Activated naive CD4-positive, alpha-beta T cell treated with anti-CD3 and anti-CD28 coated beads for 36 hours (primary cell): ENCODE results near the gene WASF2. TPM values are rescaled to one million over a fixed set of nuclear protein-coding genes. Genes with fewer than 3 reads are reported as not detected.
A peak's percentile ranks its signal among the peaks of the same experiment; 100 is the strongest.
"Not testable (repeated sequence)": the region's sequence is repeated elsewhere in the genome, so short reads cannot be mapped to it uniquely, and the experiment has no call there.

ENCODE experiments used
- CTCF ChIA-PET: fragments of 350-600 bp; sonication (Branson Sonifier 250); formaldehyde crosslinking; loops from one replicate; lab custom pipeline; 2021; ENCODE audit warnings: antibody characterized with exemption; lab: Charles Lee
- DNase-seq: peaks from one replicate; pipeline ENCODE4 v3.0.0-alpha.2; 2020
- H3K27ac Mint-ChIP-seq: one replicate; pipeline ENCODE4 v1.8.0; 2021; ENCODE audit warnings: mild to moderate bottlenecking, mixed read lengths
- H3K27me3 Mint-ChIP-seq: one replicate; pipeline ENCODE4 v1.8.0; 2021; ENCODE audit warnings: low read depth, mixed read lengths
- H3K36me3 Mint-ChIP-seq: one replicate; pipeline ENCODE4 v1.8.0; 2021; ENCODE audit warnings: low read depth, mixed read lengths
- H3K4me1 Mint-ChIP-seq: one replicate; pipeline ENCODE4 v1.8.0; 2021; ENCODE audit warnings: low read depth, mixed read lengths
- H3K4me3 Mint-ChIP-seq: one replicate; pipeline ENCODE4 v1.8.0; 2021; ENCODE audit warnings: mild to moderate bottlenecking, moderate library complexity, mixed read lengths
- H3K9me3 Mint-ChIP-seq: one replicate; pipeline ENCODE4 v1.8.0; 2021; ENCODE audit warnings: mixed read lengths
- intact Hi-C: fragments of 100-400 bp; cut with micrococcal nuclease; formaldehyde crosslinking; loops from one replicate; pipeline ENCODE4 v1.15.1; 2023
- total RNA-seq, 2 experiments: library from RNA; stranded (reverse); gene quantifications; one replicate each; pipeline ENCODE4 v1.2.3, GENCODE V29; 2021

WASF2 gene
- 100 to 1,000 TPM; 105 to 106 TPM for total RNA-seq

GRCh38 chr1:27489973-27490741, at the start of gene WASF2:
WASF2 (minus strand) TSS chr1:27490167; CDS start chr1:27428890, 61,277 bp downstream.
- H3K9me3 Mint-ChIP-seq, result no peaks in the 10 kb centered on the region
- no peaks in the 10 kb centered on the region for H3K36me3 Mint-ChIP-seq
- H3K4me1 Mint-ChIP-seq, result peaks cover 30% of the 10 kb centered on the region
- H3K4me3 Mint-ChIP-seq, result peak within 1 kb of the TSS; percentile 89
- DNase-seq, result peak; percentile 98
- H3K27ac Mint-ChIP-seq, result peak within 1 kb of the TSS; percentile 99
- intact Hi-C loops, result loop anchor here (1.0 kb wide), 6 partner anchors 8 to 256 kb away; partner anchors contain the start of genes TMEM222 and WDTC1
- no peaks in the 10 kb centered on the region for H3K27me3 Mint-ChIP-seq
- CTCF ChIA-PET, result interaction anchor here (0.9 to 2.6 kb wide), 6 partner anchors 13 to 87 kb away, joined by 3 to 8 read pairs (median 4); no protein-coding TSS in a partner anchor

GRCh38 chr1:27538793-27539192, 48.8 kb upstream of the WASF2 start:
- no peaks in the 10 kb centered on the region for H3K36me3 Mint-ChIP-seq
- intact Hi-C loops, result no loop called here
- H3K27ac Mint-ChIP-seq, result no peak overlapping the region
- H3K4me1 Mint-ChIP-seq, result peaks cover 14% of the 10 kb centered on the region
- no peaks in the 10 kb centered on the region for H3K27me3 Mint-ChIP-seq
- DNase-seq, result no peak
- no peaks in the 10 kb centered on the region for H3K9me3 Mint-ChIP-seq
- CTCF ChIA-PET, result interaction anchor here (1.0 to 2.0 kb wide), 3 partner anchors 18 to 68 kb away, joined by 4 to 5 read pairs (median 5); no protein-coding TSS in a partner anchor
- no peak overlapping the region for H3K4me3 Mint-ChIP-seq

- H3K27ac Mint-ChIP-seq, H3K9me3 Mint-ChIP-seq, intact Hi-C loops, DNase-seq, H3K4me3 Mint-ChIP-seq, H3K36me3 Mint-ChIP-seq, H3K27me3 Mint-ChIP-seq: not testable (repeated sequence)
- peaks cover 14% of the 10 kb centered on the region for H3K4me1 Mint-ChIP-seq
- CTCF ChIA-PET, result interaction anchor here (1.0 to 2.0 kb wide), 3 partner anchors 18 to 68 kb away, joined by 4 to 5 read pairs (median 5); no protein-coding TSS in a partner anchor
These were observed 48.3 kb upstream of the WASF2 start for GRCh38 chr1:27538305-27538676.

- CTCF ChIA-PET, result no interaction called here
- no peaks in the 10 kb centered on the region for H3K27me3 Mint-ChIP-seq
- H3K27ac Mint-ChIP-seq, result no peak overlapping the region
- H3K4me1 Mint-ChIP-seq, result peaks cover 19% of the 10 kb centered on the region
- H3K9me3 Mint-ChIP-seq, result no peaks in the 10 kb centered on the region
- no peaks in the 10 kb centered on the region for H3K36me3 Mint-ChIP-seq
- intact Hi-C loops, result no loop called here
- H3K4me3 Mint-ChIP-seq, result no peak overlapping the region
- no peak for DNase-seq
These were observed 46.8 kb upstream of the WASF2 start for GRCh38 chr1:27536767-27537166.

GRCh38 chr1:27536010-27536757, 46.2 kb upstream of the WASF2 start:
- no peaks in the 10 kb centered on the region for H3K36me3 Mint-ChIP-seq
- H3K27ac Mint-ChIP-seq, result no peak overlapping the region
- H3K27me3 Mint-ChIP-seq, result no peaks in the 10 kb centered on the region
- CTCF ChIA-PET, result no interaction called here
- H3K9me3 Mint-ChIP-seq, result no peaks in the 10 kb centered on the region
- H3K4me3 Mint-ChIP-seq, result no peak overlapping the region
- DNase-seq, result no peak
- peaks cover 21% of the 10 kb centered on the region for H3K4me1 Mint-ChIP-seq
- intact Hi-C loops, result no loop called here

- H3K9me3 Mint-ChIP-seq, result no peaks in the 10 kb centered on the region
- H3K27me3 Mint-ChIP-seq, result no peaks in the 10 kb centered on the region
- no peak for DNase-seq
- no peak overlapping the region for H3K27ac Mint-ChIP-seq
- CTCF ChIA-PET, result no interaction called here
- intact Hi-C loops, result no loop called here
- H3K4me1 Mint-ChIP-seq, result peaks cover 18% of the 10 kb centered on the region
- H3K36me3 Mint-ChIP-seq, result no peaks in the 10 kb centered on the region
- no peak overlapping the region for H3K4me3 Mint-ChIP-seq
These were observed 45.4 kb upstream of the WASF2 start for GRCh38 chr1:27535386-27535785.

- no peak for DNase-seq
- Mint-ChIP-seq H3K36me3 (no peaks in the 10 kb centered on the region), H3K4me3 (no peak overlapping the region), H3K27me3 (no peaks in the 10 kb centered on the region), H3K9me3 (no peaks in the 10 kb centered on the region), H3K4me1 (peaks cover 23% of the 10 kb centered on the region), H3K27ac (peak overlapping the region; percentile 65)
- CTCF ChIA-PET, result interaction anchor here (0.5 to 1.7 kb wide), 3 partner anchors 24 to 47 kb away, joined by 3 to 5 read pairs (median 5); no protein-coding TSS in a partner anchor
- intact Hi-C loops, result no loop called here
These were observed 42.2 kb upstream of the WASF2 start for GRCh38 chr1:27531959-27532685.

GRCh38 chr1:27530192-27530591, 40.2 kb upstream of the WASF2 start:
- no peak for DNase-seq
- no peak overlapping the region for H3K27ac Mint-ChIP-seq
- H3K27me3 Mint-ChIP-seq, result no peaks in the 10 kb centered on the region
- H3K4me3 Mint-ChIP-seq, result no peak overlapping the region
- CTCF ChIA-PET, result no interaction called here
- intact Hi-C loops, result no loop called here
- no peaks in the 10 kb centered on the region for H3K36me3 Mint-ChIP-seq
- peaks cover 37% of the 10 kb centered on the region for H3K4me1 Mint-ChIP-seq
- H3K9me3 Mint-ChIP-seq, result no peaks in the 10 kb centered on the region

- Mint-ChIP-seq H3K4me1 (peaks cover 40% of the 10 kb centered on the region), H3K9me3 (no peaks in the 10 kb centered on the region), H3K27ac (no peak overlapping the region), H3K4me3 (no peak overlapping the region), H3K27me3 (no peaks in the 10 kb centered on the region), H3K36me3 (no peaks in the 10 kb centered on the region)
- CTCF ChIA-PET, result no interaction called here
- intact Hi-C loops, result no loop called here
- no peak for DNase-seq
These were observed 39.7 kb upstream of the WASF2 start for GRCh38 chr1:27529704-27530018.

- Mint-ChIP-seq H3K27ac (no peak overlapping the region), H3K4me1 (peaks cover 46% of the 10 kb centered on the region), H3K9me3 (no peaks in the 10 kb centered on the region), H3K4me3 (peak overlapping the region; percentile 63), H3K36me3 (no peaks in the 10 kb centered on the region), H3K27me3 (no peaks in the 10 kb centered on the region)
- CTCF ChIA-PET, result no interaction called here
- no peak for DNase-seq
- intact Hi-C loops, result no loop called here
These were observed 39.1 kb upstream of the WASF2 start for GRCh38 chr1:27528818-27529703.
